ENCODE data around the gene KIF5C.

DNA sequence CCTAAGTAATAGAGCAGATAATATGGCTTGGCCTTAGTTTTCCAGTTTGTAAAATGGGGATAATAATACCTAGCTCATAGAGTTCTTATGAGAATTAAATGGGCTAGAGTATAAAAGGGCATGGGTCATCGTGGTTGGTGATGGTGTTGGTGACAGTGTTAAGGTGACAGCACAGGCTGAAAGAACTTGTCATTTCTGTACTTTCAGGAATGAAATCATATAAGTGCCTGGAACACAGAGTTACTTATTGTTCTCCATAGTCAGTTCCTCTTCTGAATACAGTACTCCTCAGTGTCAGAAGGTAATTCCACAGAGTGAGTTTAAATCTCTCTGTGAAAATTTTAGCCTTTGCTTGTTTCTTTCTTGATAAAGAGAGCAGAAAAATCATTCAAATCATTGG, 42.4 kb downstream of the KIF5C start:
- TF ChIP-seq, protein P1, sequence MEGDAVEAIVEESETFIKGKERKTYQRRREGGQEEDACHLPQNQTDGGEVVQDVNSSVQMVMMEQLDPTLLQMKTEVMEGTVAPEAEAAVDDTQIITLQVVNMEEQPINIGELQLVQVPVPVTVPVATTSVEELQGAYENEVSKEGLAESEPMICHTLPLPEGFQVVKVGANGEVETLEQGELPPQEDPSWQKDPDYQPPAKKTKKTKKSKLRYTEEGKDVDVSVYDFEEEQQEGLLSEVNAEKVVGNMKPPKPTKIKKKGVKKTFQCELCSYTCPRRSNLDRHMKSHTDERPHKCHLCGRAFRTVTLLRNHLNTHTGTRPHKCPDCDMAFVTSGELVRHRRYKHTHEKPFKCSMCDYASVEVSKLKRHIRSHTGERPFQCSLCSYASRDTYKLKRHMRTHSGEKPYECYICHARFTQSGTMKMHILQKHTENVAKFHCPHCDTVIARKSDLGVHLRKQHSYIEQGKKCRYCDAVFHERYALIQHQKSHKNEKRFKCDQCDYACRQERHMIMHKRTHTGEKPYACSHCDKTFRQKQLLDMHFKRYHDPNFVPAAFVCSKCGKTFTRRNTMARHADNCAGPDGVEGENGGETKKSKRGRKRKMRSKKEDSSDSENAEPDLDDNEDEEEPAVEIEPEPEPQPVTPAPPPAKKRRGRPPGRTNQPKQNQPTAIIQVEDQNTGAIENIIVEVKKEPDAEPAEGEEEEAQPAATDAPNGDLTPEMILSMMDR (IDR thresholded peaks at IDR 0.05): no peak
- TF ChIP-seq ZFX (IDR thresholded peaks at IDR 0.05; ENCODE audit: borderline replicate concordance): no peak
